ENCODE data around the gene TYK2.
A peak's percentile ranks its signal among the peaks of the same experiment; 100 is the strongest.
"Not testable (repeated sequence)": the region's sequence is repeated elsewhere in the genome, so short reads cannot be mapped to it uniquely, and the experiment has no call there.

Gene TYK2

DNA sequence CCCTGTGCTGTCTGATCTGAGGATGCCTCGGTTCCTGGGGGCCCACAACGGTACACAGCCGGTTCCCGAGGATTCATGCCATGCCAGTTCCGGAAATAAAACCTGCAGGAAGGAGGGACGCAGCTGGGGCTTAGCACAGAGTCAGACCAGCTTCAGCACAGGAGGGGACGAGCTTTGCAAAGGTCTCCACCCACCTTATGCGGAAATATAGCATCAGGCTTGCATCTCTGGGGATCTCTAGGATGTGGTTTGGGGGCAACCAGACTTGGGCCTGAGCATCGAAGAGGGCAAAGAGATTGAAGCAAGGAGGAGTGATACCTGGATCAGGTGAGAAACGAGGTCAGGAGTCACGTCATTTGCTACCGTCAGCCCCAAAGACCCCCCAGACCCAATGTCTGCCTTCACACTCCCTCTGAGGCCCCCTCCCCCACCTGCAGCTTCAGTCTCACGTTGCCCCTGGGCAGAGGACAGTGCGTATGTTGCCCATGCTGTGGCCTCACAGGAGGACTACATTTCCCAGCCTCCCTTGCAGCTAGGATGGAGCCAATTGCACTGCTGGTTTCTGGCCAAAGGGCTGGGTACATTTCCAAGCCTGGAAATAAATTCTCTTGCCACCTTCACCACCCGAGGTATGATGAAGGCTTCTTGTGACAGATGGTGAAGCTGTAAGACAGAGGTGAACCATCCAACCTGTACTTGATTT is 12.1 kb downstream of the TYK2 start:
- DNase-seq, result no peak

DNA sequence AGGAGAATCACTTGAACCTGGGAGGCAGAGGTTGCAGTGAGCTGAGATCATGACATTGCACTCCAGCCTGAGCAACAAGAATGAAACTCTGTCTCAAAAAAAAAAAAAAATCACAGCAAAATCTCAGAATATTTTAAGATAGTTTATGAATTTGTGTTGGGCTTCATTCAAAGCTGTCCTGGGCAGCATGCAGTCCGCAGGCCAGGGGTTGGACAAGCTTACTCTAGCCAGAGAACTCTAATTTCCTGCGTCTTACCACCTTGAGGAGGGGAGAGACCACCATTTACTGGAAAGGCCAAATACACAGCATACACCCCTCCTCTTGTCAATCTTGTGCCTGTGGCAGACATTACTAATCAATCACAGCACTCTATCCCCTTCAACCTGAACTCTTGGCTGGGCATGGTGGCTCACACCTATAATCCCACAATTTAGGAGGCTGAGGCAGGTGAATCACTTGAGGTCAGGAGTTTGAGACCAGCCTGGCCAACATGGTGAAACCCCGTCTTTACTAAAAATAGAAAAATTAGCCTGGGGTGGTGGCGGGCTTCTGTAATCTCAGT is 13.3 kb downstream of the TYK2 start:
- not testable (repeated sequence) for DNase-seq

DNA sequence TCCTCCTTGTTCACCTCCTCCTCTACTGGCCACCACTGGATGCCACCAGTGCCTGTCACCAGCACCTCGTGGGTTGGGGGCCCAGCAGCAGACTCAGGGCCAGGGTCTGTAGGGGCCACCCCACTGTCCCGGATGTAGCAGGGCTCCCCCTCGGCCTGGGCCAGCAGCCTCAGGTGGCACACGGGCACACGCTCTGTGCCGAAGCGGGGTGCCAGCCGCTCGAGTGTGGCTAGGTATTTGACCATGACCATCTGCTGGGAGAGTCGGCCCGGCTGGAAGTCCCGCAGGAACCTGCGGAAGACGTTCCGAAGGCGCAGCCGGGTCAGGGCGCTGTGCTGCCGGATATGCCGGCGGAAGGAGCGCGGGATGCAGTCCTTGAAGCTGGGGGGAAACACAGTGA is 14.9 kb downstream of the TYK2 start:
- no peak for DNase-seq

DNA sequence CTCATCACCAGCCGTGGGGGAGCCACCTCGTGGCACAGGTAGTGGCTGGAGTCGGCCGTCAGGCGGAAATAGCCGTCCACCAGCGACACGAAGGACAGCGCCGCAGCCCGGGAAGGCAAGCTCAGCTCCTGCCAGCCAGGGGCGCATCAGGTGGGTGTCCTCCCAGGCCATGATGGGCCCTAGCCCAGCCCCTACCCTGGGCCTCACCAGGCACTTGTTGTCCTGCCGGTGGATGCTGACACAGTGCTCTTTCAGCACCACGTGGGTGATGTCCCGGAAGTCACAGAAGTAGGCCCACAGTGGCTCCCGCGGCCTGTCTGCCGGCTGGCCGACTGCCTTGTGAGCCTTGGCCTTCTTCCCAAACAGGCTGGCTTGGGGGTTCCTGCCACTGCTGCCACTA is 15.7 kb downstream of the TYK2 start:
- no peak for DNase-seq

DNA sequence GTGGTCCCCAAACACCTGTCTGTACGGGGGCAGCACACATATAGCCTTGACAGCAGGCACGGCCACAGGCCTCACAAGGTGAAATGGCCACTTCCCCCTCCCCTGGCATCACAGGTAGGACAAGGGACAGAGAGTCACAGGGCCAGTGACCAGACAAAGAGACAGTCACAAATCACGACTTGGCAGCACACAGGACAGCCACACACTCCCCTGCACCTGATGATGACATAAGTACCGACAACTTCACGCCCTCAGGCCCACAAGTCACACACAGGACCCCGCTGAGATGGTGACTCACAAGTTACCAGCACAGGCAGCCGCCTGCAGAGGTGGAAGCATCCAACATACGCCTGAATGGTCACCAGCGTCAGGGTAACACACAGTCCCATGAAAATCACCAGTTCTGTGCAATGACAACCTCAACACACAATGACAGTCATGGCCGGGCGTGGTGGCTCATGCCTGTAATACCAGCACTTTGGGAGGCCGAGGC is 16.5 kb downstream of the TYK2 start:
- no peak for DNase-seq

DNA sequence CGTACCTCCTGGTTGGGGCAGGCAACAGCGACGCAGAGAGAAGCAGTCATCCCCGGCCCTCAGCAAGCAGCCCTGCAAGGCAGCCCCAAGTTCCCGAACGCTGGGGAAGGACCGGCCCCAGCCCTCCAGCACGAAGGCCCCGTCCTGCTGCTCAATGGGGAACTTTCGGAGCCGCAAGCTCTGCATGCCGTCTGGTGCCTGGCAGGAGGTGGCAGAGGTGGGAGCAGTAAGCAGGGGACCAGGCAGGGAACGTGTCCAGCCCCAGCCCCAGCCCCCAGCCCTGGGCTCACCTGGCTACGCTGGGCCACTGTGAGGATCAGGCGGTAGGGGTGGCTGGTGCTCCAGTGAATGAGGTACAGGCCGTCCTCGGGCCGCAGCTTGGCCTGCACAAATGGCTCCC is 18.1 kb downstream of the TYK2 start:
- no peak for DNase-seq

DNA sequence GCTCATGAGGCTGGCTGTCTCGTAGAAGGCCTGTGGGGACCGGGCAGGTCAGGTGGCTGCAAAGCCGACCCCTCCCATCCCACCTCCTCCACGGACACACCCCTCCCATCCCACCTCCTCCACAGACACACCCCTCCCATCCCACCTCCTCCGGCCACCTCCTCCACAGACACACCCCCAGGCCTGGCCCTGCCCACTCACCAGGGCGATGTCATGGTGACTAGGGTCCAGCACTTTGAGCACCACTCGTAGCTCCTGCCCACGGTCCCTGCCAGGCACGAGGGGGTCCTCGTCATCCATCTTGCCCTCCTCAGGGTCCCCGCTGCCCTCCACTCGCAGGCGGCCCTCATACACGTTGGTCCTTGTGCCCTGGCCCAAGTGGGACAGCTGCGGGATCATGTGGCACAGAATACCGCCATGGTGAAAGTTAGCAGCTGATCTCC is 18.8 kb downstream of the TYK2 start:
- no peak for DNase-seq

DNA sequence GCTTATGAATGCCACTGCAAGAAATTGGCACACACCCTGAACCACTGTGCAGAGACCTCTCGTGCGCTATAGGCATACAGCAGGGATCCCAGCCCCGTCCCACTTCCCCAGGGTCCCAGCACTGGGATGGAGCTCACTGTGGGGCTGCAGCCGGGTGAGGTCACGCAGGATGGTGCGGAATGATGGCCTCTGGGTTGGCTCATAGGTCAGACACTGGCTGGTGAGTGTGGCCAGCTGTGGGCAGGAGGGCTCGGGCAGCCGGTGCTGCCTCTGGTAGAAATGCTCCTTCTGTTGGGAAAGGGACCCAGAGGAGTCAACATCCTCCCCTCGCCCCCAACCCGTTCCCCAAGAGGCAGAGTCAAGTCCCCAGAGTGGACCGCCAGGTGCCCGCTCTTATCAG is 23.9 kb downstream of the TYK2 start:
- no peak for DNase-seq

DNA sequence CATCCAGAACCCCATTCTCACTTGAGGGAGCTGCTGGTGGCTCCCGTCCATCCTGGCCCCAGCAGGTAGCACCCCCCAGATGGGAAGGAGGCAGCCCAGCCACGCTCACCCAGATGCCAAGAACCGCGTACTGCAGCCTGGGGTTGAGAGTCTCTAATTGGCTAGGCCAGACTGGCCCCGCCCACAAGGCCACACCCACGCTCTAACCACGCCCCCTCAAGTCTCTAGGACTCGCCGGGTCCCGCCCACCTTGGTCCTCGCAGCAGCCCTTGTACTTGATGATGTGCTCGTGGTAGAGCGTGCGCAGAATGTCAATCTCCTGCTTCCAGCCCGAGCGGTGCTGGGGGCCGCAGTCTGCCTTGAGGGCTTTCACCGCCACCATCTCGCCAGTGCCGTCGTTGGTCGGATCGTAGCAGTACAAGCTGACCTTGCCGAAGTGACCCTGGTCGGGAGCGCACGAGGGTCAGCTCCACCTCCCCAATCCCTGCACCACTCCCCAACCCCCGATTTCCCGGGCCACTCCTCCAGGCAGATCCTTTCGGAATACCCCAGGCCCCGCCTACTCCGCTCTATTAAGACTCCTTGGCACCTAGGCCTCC is 26.5 kb downstream of the TYK2 start:
- no peak for DNase-seq

DNA sequence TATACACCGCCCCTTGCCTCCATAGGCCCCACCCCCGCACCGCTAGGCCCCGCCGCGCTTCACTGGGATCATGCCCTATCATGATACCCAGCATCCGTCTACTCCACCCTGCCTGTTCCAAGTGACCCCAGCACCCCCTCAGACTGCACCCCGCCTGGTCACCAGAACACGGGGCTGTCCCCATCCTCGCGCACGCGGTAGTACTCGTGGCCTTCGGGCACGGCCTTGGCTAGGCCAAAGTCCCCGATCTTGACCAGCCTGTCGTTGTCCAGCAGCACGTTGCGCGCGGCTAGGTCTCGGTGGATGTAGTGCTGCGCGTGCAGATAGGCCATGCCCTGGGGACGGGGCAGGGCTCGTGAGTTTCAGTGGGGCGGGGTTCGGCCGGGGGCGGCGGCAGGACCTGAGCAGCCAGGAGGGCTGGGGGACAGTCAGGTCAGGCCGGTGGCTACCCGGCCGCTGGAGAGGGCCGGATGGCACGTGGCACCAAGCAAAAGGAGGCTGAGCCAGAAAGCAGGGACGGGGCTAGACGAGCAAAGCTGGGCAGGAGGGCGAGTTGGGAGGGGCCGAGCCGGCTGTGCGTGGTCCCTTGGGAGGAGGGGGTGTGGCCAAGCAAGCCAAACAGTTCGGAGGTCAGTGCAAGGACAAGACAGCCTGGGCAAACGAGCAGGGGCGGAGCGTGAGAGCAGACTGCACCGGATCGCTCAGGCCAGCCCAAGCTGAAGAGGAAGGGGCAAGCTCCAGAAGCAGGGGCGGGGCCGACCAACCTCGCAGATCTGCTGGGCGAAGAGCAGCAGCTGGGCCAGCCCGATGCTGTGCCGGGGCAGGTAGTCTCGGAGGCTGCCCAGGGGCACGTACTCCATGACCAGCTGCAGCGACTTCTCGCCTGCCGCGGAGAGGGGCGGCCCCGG is 27.4 kb downstream of the TYK2 start:
- DNase-seq, result peak; percentile 50

DNA sequence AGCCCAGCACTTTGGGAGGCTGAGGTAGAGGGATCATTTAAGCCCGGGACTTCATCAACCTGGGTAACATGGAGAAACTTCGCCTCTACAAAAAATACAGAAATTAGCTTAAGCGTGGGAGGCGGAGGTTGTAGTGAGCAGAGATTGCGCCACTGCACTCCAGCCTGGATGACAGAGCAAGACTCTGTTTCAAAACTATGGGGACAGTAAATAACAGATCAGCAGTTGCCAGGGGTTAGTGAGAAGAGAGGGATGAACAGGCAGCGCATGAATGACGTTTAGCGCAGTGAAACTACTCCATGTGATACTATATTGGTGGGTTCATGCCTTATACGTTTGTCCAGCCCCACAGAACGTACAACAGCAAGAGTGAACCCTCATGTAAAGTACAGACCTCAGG is 33.9 kb downstream of the TYK2 start:
- no peak for DNase-seq

DNA sequence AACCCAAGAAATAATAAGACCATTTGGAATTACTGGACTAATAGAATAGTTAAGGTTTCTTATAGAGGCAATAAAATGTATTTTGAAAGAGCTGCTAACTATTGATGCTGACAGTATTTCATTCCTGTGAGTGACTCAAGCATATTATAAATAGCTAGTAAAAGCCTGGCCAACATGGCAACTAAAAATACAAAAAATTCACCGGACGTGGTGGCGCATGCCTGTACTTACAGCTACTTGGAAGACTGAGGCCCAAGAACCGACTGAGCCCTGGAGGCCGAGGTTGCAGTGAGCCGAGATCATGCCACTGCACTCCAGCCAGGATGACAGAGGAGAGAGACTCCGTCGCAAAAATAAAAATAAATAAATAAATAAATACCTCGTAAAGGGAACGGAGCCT is 35.6 kb downstream of the TYK2 start:
- no peak for DNase-seq

DNA sequence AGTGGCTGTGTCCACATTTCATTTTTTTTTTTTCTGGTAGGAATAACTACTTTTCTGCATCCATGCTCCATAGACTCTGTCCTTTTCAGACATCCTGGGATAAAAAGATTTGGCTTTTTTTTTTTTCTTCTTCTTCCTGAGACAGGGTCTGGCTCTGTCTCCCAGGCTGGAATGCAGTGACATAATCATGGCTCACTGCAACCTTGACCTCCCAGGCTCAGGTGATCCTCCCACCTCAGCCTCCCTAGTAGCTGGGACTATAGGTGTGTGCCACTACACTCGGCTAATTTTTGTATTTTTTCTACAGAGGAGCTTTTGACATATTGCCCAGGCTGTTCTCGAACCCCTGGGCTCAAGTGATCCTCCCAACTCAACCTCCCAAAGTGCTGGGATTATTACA is 36.9 kb downstream of the TYK2 start:
- DNase-seq, result no peak

DNA sequence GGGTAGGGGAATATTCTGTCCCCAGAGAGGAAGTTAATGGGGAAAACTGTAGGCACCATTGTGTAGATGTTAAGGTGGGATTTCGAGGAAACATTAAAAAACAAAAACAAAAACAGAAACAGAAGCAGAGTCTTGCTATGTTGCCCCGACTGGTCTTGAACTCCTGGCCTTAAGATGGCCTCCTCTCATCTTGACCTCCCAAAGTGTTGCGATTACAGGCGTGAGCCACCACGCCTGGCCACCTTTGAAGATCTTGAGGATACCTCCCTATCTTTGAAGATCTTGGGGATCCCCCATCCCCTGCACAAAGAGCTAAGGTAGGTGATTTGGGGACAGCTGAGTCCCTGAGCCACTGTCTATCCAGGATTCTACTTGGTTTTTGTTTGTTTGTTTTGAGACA is 40.4 kb downstream of the TYK2 start:
- DNase-seq, result no peak

DNA sequence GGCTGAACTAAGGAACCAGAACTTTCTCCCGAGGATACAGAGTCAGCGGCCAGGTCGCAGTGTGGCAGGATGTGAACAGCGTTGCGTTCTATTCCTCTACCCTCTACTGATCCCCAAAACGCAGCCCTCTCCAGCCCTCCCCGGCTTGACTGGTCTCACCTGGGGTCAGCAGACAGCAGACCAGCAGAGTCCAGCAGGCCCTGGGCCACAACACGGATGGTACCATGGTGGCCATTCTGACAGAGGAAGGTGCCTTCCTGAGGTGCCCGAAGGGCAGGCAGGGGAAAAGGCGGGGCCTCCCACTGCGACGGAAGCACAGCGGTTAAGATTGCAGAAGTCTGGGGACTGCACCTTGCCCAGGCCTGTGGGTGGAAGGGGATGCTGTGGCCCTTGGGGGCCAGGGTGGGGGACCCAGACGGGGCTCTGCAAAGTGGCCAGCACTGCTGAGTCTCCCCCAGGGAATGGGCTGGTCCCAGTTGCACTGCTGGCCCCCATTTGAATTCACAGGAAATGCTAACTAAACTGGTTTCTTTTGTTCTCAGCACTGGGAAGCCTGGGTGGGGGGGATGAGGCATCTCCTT is 40.9 kb downstream of the TYK2 start, which contains the start of gene ICAM3:
TSS of gene ICAM3 (minus strand) at position 245 of the 581 bp plus-strand sequence. CDS start at position 235, 10 bp downstream.
- DNase-seq, result no peak

DNA sequence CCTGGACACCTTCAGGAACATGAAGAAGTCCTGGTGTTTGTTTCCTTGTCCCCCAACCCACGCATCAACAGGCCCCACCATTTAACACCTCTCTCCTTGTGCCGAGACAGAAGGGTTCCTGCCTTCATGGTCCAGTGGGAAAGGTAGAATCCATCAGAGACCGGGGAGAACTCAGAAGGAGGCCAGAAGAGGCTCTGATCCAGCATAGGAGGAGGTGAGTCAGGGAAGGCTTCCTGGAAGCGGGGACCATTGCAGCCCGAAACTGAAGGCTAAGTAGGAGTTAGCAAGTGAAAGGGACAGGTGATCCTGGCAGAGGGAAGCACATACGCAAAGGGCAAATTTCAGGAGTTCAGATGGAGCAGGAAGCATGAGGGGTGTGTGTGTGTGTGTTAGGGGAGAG is 41.4 kb downstream of the TYK2 start:
- DNase-seq, result no peak

DNA sequence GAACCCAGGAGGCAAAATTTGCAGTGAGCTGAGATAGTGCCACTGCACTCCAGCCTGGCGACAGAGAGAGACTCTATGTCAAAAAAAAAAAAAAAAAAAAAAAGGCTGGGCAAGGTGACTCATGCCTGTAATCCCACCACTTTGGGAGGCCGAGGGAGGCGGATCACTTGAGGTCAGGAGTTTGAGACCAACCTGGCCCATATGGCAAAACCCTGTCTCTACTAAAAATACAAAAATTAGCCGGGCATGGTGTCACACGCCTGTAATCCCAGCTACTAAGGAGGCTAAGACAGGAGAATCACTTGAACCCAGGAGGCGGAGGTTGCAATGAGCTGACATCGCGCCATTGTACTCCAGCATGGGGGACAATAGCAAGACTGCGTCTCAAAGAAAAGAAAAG is 43.6 kb downstream of the TYK2 start:
- not testable (repeated sequence) for DNase-seq

DNA sequence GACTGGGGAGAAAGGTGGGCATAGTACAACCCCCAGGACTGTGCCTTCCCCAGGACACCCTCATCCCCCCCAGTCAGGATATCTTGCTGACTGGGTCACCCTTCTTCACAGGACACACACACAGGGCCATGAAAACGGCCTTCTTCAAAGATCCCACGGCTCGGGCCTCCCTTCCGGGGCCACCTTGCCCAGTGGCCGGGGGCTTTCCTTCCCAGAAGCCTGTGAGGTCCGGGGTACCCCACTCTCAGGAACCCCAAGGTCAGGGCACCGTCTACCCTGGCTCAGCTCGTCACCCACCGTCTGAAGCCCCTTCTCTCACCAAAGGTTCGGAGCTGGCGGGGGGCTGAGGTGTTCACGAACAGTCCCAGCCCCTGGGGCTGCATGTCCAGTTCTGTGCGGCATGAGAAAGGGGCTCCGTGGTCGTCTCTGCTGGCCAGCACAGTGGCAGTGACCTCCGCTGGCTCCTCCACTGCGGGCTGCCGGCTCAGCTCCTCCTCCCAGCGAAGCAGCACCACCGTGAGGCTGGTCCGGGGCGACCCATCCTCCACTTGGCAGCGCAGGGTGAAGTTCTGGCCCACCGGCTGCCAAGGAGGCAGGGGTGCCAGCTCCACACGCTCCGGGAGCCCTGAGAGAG is 44.9 kb downstream of the TYK2 start:
- no peak for DNase-seq

DNA sequence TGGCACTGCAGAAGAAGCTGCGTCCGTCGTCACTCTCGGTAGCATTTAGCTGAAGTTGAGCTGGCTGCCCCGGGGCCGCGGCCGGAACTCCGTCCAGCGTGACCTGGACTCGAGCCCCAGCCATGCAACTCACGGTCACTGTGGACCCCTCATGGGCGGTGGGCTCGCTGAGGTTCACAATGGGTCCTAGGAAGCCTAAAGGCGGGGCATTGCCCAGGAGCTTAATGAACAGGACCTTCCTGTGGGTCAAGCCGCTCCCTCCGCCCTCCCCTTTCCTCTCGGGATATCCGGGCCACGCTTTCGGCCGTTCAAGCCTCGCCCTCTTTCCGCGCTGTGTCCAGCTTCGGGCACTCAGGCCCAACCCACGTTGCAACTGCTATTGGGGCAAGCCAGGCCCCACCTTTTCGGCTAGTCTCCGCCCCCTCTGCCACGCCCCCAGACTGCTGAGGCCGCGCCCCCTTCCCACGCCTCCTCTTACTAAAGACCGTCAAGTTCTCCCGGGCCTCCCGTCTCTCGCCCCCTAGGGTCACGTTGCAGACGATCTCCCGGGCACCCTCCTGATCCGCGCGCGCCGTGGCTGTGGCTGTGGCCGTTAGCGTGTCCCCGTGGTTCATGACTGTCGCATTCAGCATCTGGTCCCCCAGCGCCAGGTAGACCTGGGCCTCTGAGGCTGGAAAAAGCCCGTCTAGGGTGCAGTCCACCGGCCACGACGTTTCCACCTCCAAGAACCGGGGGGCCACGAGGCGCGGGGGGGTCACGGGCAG is 45.6 kb downstream of the TYK2 start:
- DNase-seq, result peak; percentile 29

DNA sequence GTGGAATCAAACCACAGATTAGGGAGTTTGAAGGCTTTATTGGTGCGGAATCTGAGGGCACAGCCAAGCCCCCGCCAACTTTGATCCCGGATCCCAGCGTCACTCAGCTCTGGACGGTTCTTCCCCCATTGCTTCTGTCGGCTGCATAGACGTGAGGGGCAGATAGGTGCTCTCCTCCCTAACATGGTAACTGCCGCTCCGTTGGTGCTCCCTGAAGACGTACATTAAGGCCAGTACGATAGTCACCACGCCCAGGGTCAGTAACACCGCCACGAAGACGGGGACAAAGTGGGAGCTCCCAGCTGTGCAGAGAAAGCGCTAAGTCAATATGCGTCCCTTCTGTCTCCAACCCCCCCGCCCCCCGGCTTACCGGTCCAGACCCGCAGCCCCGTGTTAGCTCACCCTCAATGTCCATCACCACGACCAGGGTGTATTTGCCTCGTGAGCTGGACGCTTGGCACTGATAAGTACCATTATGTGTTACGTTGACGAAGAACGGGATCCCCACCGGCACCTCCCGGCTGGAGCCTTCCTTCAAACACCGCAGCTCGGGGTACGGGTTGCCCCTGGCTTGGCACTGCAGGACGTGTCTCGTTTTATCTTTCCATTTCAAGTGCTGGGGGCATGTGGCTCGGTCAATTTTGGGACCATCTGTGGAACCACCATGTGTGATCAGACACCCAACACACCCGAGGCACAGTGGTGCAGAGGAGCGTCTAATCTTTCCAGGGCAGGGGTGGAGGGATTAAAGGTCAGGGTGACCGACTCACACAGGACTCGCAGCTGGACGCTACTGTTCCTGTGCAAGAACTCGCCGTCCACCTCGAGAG is 46.4 kb downstream of the TYK2 start:
- no peak for DNase-seq

Measured in cortex of kidney (tissue), 1 donor.